Endodermal cell (in vitro differentiated cells): ENCODE results near the gene EIF4E2. TPM values are rescaled to one million over a fixed set of nuclear protein-coding genes. Genes with fewer than 3 reads are reported as not detected.

Experiments used
- DNase-seq: peaks from one replicate; pipeline ENCODE4 v3.0.0-alpha.2; 2017
- H3K27ac ChIP-seq: 2 replicates; pipeline ENCODE4 v1.5.1; 2013; ENCODE audit warnings: mild to moderate bottlenecking, low read depth, low read length, moderate library complexity
- H3K27me3 ChIP-seq: 2 replicates; pipeline ENCODE4 v1.6.1; 2013; ENCODE audit warnings: mild to moderate bottlenecking, low read length, moderate library complexity; ENCODE audit not compliant: insufficient read depth, control insufficient read depth, poor library complexity, severe bottlenecking
- H3K36me3 ChIP-seq: 2 replicates; pipeline ENCODE4 v1.7.0; 2013; ENCODE audit warnings: mild to moderate bottlenecking, low read length, moderate library complexity; ENCODE audit not compliant: control insufficient read depth, insufficient read depth
- H3K4me1 ChIP-seq: one replicate; pipeline ENCODE4 v1.7.0; 2013; ENCODE audit warnings: low read length; ENCODE audit not compliant: control insufficient read depth, insufficient read depth
- H3K4me3 ChIP-seq: 2 replicates; pipeline ENCODE4 v1.5.1; 2013; ENCODE audit warnings: mild to moderate bottlenecking, low read length, moderate library complexity
- H3K9ac ChIP-seq: 2 replicates; pipeline ENCODE4 v1.6.1; 2013; ENCODE audit warnings: mild to moderate bottlenecking, low read length, moderate library complexity; ENCODE audit not compliant: poor library complexity, severe bottlenecking; ENCODE audit errors: extremely low read depth
- H3K9me3 ChIP-seq: 2 replicates; pipeline ENCODE4 v1.6.1; 2013; ENCODE audit warnings: mild to moderate bottlenecking, low read length, moderate library complexity; ENCODE audit not compliant: control insufficient read depth
- H3K27ac Mint-ChIP-seq: 2 replicates; pipeline ENCODE4 v1.8.0; 2020; ENCODE audit warnings: mixed read lengths
- H3K27me3 Mint-ChIP-seq: 2 replicates; pipeline ENCODE4 v1.8.0; 2021; ENCODE audit warnings: mild to moderate bottlenecking, mixed read lengths; ENCODE audit not compliant: insufficient read depth
- H3K36me3 Mint-ChIP-seq: 2 replicates; pipeline ENCODE4 v1.8.0; 2020; ENCODE audit warnings: low read depth, mixed read lengths
- H3K4me1 Mint-ChIP-seq: 2 replicates; pipeline ENCODE4 v1.8.0; 2020; ENCODE audit warnings: mixed read lengths
- H3K4me3 Mint-ChIP-seq: 2 replicates; pipeline ENCODE4 v1.8.0; 2020; ENCODE audit warnings: mild to moderate bottlenecking, moderate library complexity, mixed read lengths
- H3K9me3 Mint-ChIP-seq: 2 replicates; pipeline ENCODE4 v1.8.0; 2020; ENCODE audit warnings: mild to moderate bottlenecking, mixed read lengths
- CTCF ChIP-seq: fragments of 200-600 bp; sonication (generic); conservative IDR thresholded peaks from 2 replicates; pipeline ENCODE4 v1.5.0; 2021; ENCODE audit warnings: antibody characterized with exemption, mild to moderate bottlenecking
- WGBS, 2 experiments: methylation state at CpG; one replicate each; pipeline versions ENCODE4 v1.1.5 to v1.1.7; 2013; ENCODE audit warnings: missing lambda C conversion rate in 2 of 2, mixed read lengths in 1 of 2; ENCODE audit not compliant: insufficient coverage in 1 of 2, insufficient read length in 1 of 2; 5-methylcytosine and 5-hydroxymethylcytosine counted together
- total RNA-seq, 2 donors: library from RNA; stranded (reverse); fragmentation: NEBNext Ultra II Directional in 1 of 2; extraction: Animal tissue kit (Norgen Biotek cat#: 25700) in 1 of 2; gene quantifications; 2 replicates in 1 of 2; 3 replicates in 1 of 2; pipeline ENCODE4 v1.2.1, GENCODE V29; 2021

The EIF4E2 gene
- total RNA-seq, 2 donors from 2014 or later, result 105 to 116 TPM

- no peak overlapping the region for H3K9ac ChIP-seq
- Mint-ChIP-seq H3K27ac (no peak overlapping the region), H3K9me3 (no peaks in the 10 kb centered on the region), H3K4me3 (peak overlapping the region; percentile 55), H3K36me3 (no peaks in the 10 kb centered on the region), H3K4me1 (peaks cover 4% of the 10 kb centered on the region), H3K27me3 (peaks cover 61% of the 10 kb centered on the region)
- no peaks in the 10 kb centered on the region for H3K9me3 ChIP-seq
- no peak overlapping the region for H3K4me3 ChIP-seq
- no peak for TF ChIP-seq CTCF
- H3K27ac ChIP-seq, result no peak overlapping the region
- H3K36me3 ChIP-seq, result no peaks in the 10 kb centered on the region
- peaks cover 3% of the 10 kb centered on the region for H3K4me1 ChIP-seq
- H3K27me3 ChIP-seq, result peaks cover 55% of the 10 kb centered on the region
- no peak for DNase-seq
- 30 to 38% methylated on average over 4 to 10 of the region's 10 CpGs for WGBS, 2 experiments
Measured at GRCh38 chr2:232501794-232502390, 48.6 kb upstream of the EIF4E2 start.

- peaks cover 3% of the 10 kb centered on the region for H3K4me1 ChIP-seq
- Mint-ChIP-seq H3K27me3 (peaks cover 64% of the 10 kb centered on the region), H3K4me3 (peak overlapping the region; percentile 55), H3K27ac (no peak overlapping the region), H3K36me3 (no peaks in the 10 kb centered on the region), H3K4me1 (peaks cover 4% of the 10 kb centered on the region), H3K9me3 (no peaks in the 10 kb centered on the region)
- no peak for DNase-seq
- TF ChIP-seq CTCF, result no peak
- H3K36me3 ChIP-seq, result no peaks in the 10 kb centered on the region
- H3K9me3 ChIP-seq, result no peaks in the 10 kb centered on the region
- WGBS, 2 experiments, result 0 to 11% methylated on average over 2 to 18 of the region's 21 CpGs
- no peak overlapping the region for H3K4me3 ChIP-seq
- no peak overlapping the region for H3K9ac ChIP-seq
- no peak overlapping the region for H3K27ac ChIP-seq
- H3K27me3 ChIP-seq, result peaks cover 61% of the 10 kb centered on the region
Measured at GRCh38 chr2:232502511-232502910, 48.0 kb upstream of the EIF4E2 start.

GRCh38 chr2:232502911-232503808 is 47.3 kb upstream of the EIF4E2 start:
- DNase-seq, result peak; percentile 80
- peaks cover 3% of the 10 kb centered on the region for H3K4me1 ChIP-seq
- Mint-ChIP-seq H3K27me3 (peaks cover 64% of the 10 kb centered on the region), H3K36me3 (no peaks in the 10 kb centered on the region), H3K4me1 (peaks cover 4% of the 10 kb centered on the region), H3K27ac (no peak overlapping the region), H3K4me3 (peak overlapping the region; percentile 55), H3K9me3 (no peaks in the 10 kb centered on the region)
- H3K9ac ChIP-seq, result no peak overlapping the region
- no peaks in the 10 kb centered on the region for H3K36me3 ChIP-seq
- peak overlapping the region; percentile 70 for H3K4me3 ChIP-seq
- peaks cover 62% of the 10 kb centered on the region for H3K27me3 ChIP-seq
- WGBS, 2 experiments, result 1% methylated on average over 25 to 75 of the region's 75 CpGs
- H3K27ac ChIP-seq, result no peak overlapping the region
- no peak for TF ChIP-seq CTCF
- no peaks in the 10 kb centered on the region for H3K9me3 ChIP-seq
